BJ (cell line): ENCODE measurements around the gene NBPF6. TPM values are rescaled to one million over a fixed set of nuclear protein-coding genes. Genes with fewer than 3 reads are reported as not detected.
"Not testable (repeated sequence)": the region's sequence is repeated elsewhere in the genome, so short reads cannot be mapped to it uniquely, and the experiment has no call there.

Experiments used
- CTCF ChIA-PET: fragments of 350-600 bp; formaldehyde crosslinking; extraction: SDS; loops from one replicate; lab custom pipeline; 2021; ENCODE audit warnings: antibody characterized with exemption, inconsistent platforms; lab: Yijun Ruan, JAX
- POLR2A ChIA-PET: fragments of 300-600 bp; sonication (Branson Sonifier 250); formaldehyde crosslinking; extraction: SDS; loops from one replicate; lab custom pipeline; 2021; ENCODE audit warnings: antibody characterized with exemption; lab: Charles Lee
- DNase-seq: peaks from one replicate; pipeline ENCODE4 v3.0.0-alpha.2; 2011; ENCODE audit warnings: low read depth
- H3K27me3 ChIP-seq: 2 replicates; pipeline ENCODE4 v1.6.0; 2011; ENCODE audit warnings: low read length; ENCODE audit not compliant: control insufficient read depth, insufficient read depth
- H3K36me3 ChIP-seq: 2 replicates; pipeline ENCODE4 v1.5.1; 2011; ENCODE audit warnings: low read length; ENCODE audit not compliant: control insufficient read depth, insufficient read depth
- H3K4me3 ChIP-seq: 2 replicates; pipeline ENCODE4 v1.5.1; 2011; ENCODE audit warnings: low read depth, mild to moderate bottlenecking, control low read depth, low read length
- CTCF ChIP-seq: IDR thresholded peaks from 2 replicates; pipeline ENCODE4 v1.5.1; 2011; ENCODE audit warnings: low read depth, mild to moderate bottlenecking, control low read depth, inconsistent platforms, low read length, moderate library complexity; ENCODE audit not compliant: insufficient read depth
- polyA plus RNA-seq: library from polyadenylated mRNA; depleted of rRNA; stranded (reverse); fragments of >200 nt; gene quantifications from 2 replicates; pipeline ENCODE4 v1.2.3, GENCODE V29; 2011

Gene NBPF6
- polyA plus RNA-seq, 1 experiment, result not detected

DNA sequence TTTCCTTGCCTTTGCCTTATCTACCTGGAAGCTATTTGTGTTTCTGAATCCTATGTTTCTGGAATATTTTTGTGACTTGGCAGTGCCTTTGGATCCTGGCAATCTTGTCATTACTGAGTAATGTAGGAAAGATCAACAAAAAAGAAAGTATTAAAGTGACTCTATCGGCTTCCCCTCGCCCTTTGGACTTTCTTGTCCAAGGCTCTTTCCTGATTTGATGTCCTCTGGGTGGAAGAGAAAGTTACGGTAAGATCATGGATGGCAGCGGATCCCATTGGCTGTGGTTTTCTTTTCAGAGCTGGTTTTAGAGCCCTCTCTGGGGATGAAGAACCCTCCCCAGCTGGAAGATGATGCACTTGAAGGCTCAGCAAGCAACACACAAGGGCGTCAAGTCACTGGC, 17.0 kb downstream of the NBPF6 start:
- POLR2A ChIA-PET, H3K4me3 ChIP-seq, H3K36me3 ChIP-seq, CTCF ChIA-PET, H3K27me3 ChIP-seq, DNase-seq: not testable (repeated sequence)

DNA sequence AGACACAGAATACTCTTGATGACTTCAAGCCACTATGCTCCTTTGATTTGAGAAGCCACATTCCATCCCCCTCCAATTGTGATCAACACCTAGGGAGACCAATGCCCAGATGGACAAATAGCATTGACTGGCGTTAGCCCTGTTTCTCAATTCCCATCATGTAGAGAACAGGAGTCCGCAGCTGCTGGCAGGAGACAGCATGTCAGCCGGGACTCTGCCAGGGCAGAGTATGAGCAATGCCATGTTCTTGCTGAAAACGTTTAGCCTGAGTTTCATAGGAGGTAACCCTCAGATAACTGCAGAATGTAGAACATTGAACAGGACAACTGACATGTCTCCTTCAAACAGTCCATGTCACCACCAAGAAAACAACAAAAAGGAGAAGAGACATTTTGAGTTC, 20.6 kb downstream of the NBPF6 start:
- POLR2A ChIA-PET, DNase-seq, H3K27me3 ChIP-seq, CTCF ChIA-PET, H3K4me3 ChIP-seq, H3K36me3 ChIP-seq: not testable (repeated sequence)

DNA sequence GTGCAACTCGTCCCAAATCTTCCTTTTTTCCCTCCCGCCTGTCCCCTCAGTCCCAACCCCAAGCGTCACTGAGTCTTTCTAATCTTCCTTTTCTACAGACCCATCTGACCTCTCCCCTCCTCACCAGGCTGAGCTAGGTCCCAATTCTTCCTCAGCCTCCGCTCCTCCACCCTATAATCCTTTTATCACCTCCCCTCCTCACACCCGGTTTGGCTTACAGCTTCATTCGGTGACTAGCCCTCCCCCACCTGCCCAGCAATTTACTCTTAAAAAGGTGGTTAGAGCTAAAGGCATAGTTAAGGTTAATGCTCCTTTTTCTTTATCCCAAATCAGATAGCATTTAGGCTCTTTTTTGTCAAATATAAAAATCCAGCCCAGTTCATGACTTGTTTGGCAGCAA, 24.4 kb downstream of the NBPF6 start:
- H3K36me3 ChIP-seq, H3K4me3 ChIP-seq, POLR2A ChIA-PET, DNase-seq, CTCF ChIA-PET, H3K27me3 ChIP-seq: not testable (repeated sequence)

DNA sequence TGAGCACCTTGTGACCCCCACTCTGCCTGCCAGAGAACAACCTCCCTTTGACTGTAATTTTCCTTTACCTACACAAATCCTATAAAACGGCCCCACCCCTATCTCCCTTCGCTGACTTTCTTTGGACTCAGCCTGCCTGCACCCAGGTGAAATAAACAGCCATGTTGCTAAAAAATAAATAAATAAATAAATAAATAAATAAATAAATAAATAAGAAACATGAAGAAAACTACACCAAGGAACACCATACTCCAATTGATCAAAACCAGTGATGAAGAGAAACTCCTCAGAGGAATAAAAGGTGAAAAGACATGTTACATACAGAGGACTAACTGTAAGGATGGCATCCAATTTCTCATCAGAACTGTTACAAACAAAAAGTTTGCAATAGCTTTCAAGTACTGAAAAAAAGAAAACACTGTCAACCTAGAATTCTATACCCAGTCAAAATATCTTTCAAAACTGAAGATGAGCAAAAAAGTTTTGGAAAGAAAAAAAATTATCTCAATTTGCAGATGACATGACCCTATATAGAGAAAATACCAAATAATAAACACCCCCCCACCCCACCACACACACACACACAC, 28.4 kb downstream of the NBPF6 start:
- no peaks in the 10 kb centered on the region for H3K27me3 ChIP-seq
- ChIA-PET CTCF (no interaction called here), POLR2A (no interaction called here)

GRCh38 chr1:108482708-108483107, 32.6 kb downstream of the NBPF6 start:
- Histone ChIP-seq H3K27me3 (no peaks in the 10 kb centered on the region), H3K4me3 (no peak overlapping the region), H3K36me3 (no peaks in the 10 kb centered on the region)
- ChIA-PET POLR2A (no interaction called here), CTCF (no interaction called here)
- DNase-seq, result no peak
- TF ChIP-seq CTCF, result no peak

More for the DNA sequence above, 28.4 kb downstream of the NBPF6 start:
- TF ChIP-seq CTCF, result no peak
- no peak for DNase-seq
- Histone ChIP-seq H3K4me3 (no peak overlapping the region), H3K36me3 (no peaks in the 10 kb centered on the region)

- H3K27me3 ChIP-seq, H3K4me3 ChIP-seq, DNase-seq, H3K36me3 ChIP-seq, CTCF ChIA-PET, POLR2A ChIA-PET: not testable (repeated sequence)
Observed at GRCh38 chr1:108485990-108486389, 35.8 kb downstream of the NBPF6 start.

DNA sequence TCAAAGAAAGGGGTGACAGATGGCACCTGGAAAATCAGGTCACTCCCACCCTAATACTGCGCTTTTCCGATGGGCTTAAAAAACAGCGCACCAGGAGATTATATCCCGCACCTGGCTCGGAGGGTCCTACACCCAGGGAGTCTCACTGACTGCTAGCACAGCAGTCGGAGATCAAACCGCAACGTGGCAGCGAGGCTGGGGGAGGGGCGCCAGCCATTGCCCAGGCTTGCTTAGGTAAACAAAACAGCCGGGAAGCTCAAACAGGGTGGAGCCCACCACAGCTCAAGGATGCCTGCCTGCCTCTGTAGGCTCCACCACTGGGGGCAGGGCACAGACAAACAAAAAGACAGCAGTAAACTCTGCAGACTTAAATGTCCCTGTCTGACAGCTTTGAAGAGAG, 36.6 kb downstream of the NBPF6 start:
- H3K36me3 ChIP-seq, POLR2A ChIA-PET, H3K4me3 ChIP-seq, H3K27me3 ChIP-seq, CTCF ChIA-PET, DNase-seq: not testable (repeated sequence)

DNA sequence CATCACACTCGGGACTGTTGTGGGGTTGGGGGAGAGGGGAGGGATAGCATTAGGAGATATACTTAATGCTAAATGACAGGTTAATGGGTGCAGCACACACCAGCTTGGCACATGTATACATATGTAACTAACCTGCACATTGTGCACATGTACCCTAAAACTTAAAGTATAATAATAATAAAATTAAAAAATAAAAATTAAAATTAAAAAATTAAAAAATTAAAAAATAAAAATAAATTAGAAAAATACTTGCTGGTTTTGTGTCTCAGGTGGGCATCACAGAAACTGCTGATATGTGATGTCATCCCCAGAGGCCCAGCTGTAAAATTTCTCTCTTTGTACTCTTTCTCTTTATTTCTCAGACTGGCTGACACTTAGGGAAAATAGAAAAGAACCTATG, 44.9 kb downstream of the NBPF6 start:
- H3K4me3 ChIP-seq, CTCF ChIA-PET, POLR2A ChIA-PET, H3K27me3 ChIP-seq, H3K36me3 ChIP-seq, DNase-seq: not testable (repeated sequence)

- CTCF ChIA-PET, POLR2A ChIA-PET, H3K27me3 ChIP-seq, DNase-seq, H3K36me3 ChIP-seq, H3K4me3 ChIP-seq: not testable (repeated sequence)
Observed at GRCh38 chr1:108496856-108497255, 46.7 kb downstream of the NBPF6 start.
